HEK293 (cell line): ENCODE measurements around the gene GRK5.
A peak's percentile ranks its signal among the peaks of the same experiment; 100 is the strongest.

Experiments used
- CTCF ChIA-PET: fragments of 350-600 bp; formaldehyde crosslinking; extraction: SDS; loops from one replicate; lab custom pipeline; 2021; ENCODE audit warnings: antibody characterized with exemption; lab: Yijun Ruan, JAX
- POLR2A ChIA-PET: fragments of 300-600 bp; formaldehyde crosslinking; extraction: SDS; loops from one replicate; lab custom pipeline; 2020; ENCODE audit warnings: antibody characterized with exemption, inconsistent platforms; lab: Yijun Ruan, JAX
- H3K27ac ChIP-seq: fragments of 200-500 bp; sonication (Bioruptor generic); 2 replicates; pipeline ENCODE4 v1.5.1; 2014; ENCODE audit warnings: low read depth, low read length, control low read depth, inconsistent platforms; ENCODE audit errors: extremely low read depth
- H3K36me3 ChIP-seq, 2 experiments: fragments of 200-500 bp in 1 of 2; sonication (Bioruptor generic) in 1 of 2; 1 replicate in 1 of 2; 2 replicates in 1 of 2; pipeline ENCODE4 v1.5.1; 2014 to 2017; ENCODE audit warnings: inconsistent platforms in 2 of 2, low read length in 2 of 2; ENCODE audit not compliant: control insufficient read depth in 2 of 2, insufficient read depth in 1 of 2
- H3K4me1 ChIP-seq: fragments of 200-500 bp; sonication (Bioruptor generic); 2 replicates; pipeline ENCODE4 v1.5.1; 2014; ENCODE audit warnings: mild to moderate bottlenecking, low read length, inconsistent platforms; ENCODE audit not compliant: control insufficient read depth, insufficient read depth
- H3K4me3 ChIP-seq: 2 replicates; pipeline ENCODE4 v1.5.1; 2011; ENCODE audit warnings: low read depth, mild to moderate bottlenecking, control low read depth, low read length, moderate library complexity
- H3K9me3 ChIP-seq: fragments of 200-500 bp; sonication (Bioruptor generic); 2 replicates; pipeline ENCODE4 v1.5.1; 2014; ENCODE audit warnings: low read depth, low read length, inconsistent platforms; ENCODE audit not compliant: control insufficient read depth, insufficient read depth
- FEZF1 ChIP-seq: fragments of 450-650 bp; formaldehyde crosslinking; IDR thresholded peaks from 2 replicates; pipeline ENCODE4 v1.5.1; 2016; ENCODE audit warnings: missing biosample characterization, missing genetic modification characterization
- GFI1B ChIP-seq: fragments of 450-650 bp; formaldehyde crosslinking; IDR thresholded peaks from 2 replicates; pipeline ENCODE4 v1.5.1; 2016; ENCODE audit warnings: missing biosample characterization, missing genetic modification characterization
- MEIS1 ChIP-seq: sonication (generic); formaldehyde crosslinking; IDR thresholded peaks from 2 replicates; pipeline ENCODE4 v1.8.1; 2022; ENCODE audit warnings: missing genetic modification reagents, mild to moderate bottlenecking, borderline replicate concordance
- SETDB1 ChIP-seq: IDR thresholded peaks from one replicate; pipeline ENCODE4 v1.6.1; 2017; ENCODE audit warnings: mild to moderate bottlenecking, low read length, moderate library complexity, mixed read lengths; ENCODE audit not compliant: insufficient read length
- ZBTB1 ChIP-seq: fragments of 450-650 bp; formaldehyde crosslinking; IDR thresholded peaks from 2 replicates; pipeline ENCODE4 v1.5.1; 2016; ENCODE audit warnings: missing biosample characterization, missing genetic modification characterization
- ZEB2 ChIP-seq: fragments of 450-650 bp; formaldehyde crosslinking; IDR thresholded peaks from 2 replicates; pipeline ENCODE4 v1.5.1; 2016; ENCODE audit warnings: missing biosample characterization, missing genetic modification characterization
- ZIC2 ChIP-seq: fragments of 450-650 bp; formaldehyde crosslinking; IDR thresholded peaks from 2 replicates; pipeline ENCODE4 v1.5.1; 2016; ENCODE audit warnings: missing biosample characterization, missing genetic modification characterization
- ZNF23 ChIP-seq: fragments of 450-650 bp; formaldehyde crosslinking; IDR thresholded peaks from 2 replicates; pipeline ENCODE4 v1.5.1; 2016; ENCODE audit warnings: missing biosample characterization, missing genetic modification characterization, borderline replicate concordance
- ZNF561 ChIP-seq: fragments of 450-650 bp; IDR thresholded peaks from 2 replicates; pipeline ENCODE4 v1.5.1; 2018; ENCODE audit warnings: missing biosample characterization, missing genetic modification characterization, borderline replicate concordance
- ZNF621 ChIP-seq: fragments of 450-650 bp; formaldehyde crosslinking; IDR thresholded peaks from 2 replicates; pipeline ENCODE4 v1.5.1; 2017; ENCODE audit warnings: missing biosample characterization, missing genetic modification characterization
- ZNF791 ChIP-seq: fragments of 450-650 bp; formaldehyde crosslinking; IDR thresholded peaks from 2 replicates; pipeline ENCODE4 v1.5.1; 2016; ENCODE audit warnings: missing biosample characterization, missing genetic modification characterization
- TF ChIP-seq, protein P1 (sequence below): fragments of 450-650 bp; formaldehyde crosslinking; IDR thresholded peaks from 2 replicates; pipeline ENCODE4 v1.5.1; 2017; ENCODE audit warnings: missing biosample characterization, missing genetic modification characterization
- TF ChIP-seq, protein P2 (sequence below): fragments of 450-650 bp; formaldehyde crosslinking; IDR thresholded peaks from 2 replicates; pipeline ENCODE4 v1.5.1; 2017; ENCODE audit warnings: missing biosample characterization, missing genetic modification characterization
- TF ChIP-seq, protein P3 (sequence below): fragments of 450-650 bp; formaldehyde crosslinking; IDR thresholded peaks from 2 replicates; pipeline ENCODE4 v1.5.1; 2016; ENCODE audit warnings: missing biosample characterization, missing genetic modification characterization
- TF ChIP-seq, protein P4 (sequence below): fragments of 450-650 bp; formaldehyde crosslinking; IDR thresholded peaks from 2 replicates; pipeline ENCODE4 v1.5.1; 2016; ENCODE audit warnings: missing biosample characterization, missing genetic modification characterization

Gene GRK5

DNA sequence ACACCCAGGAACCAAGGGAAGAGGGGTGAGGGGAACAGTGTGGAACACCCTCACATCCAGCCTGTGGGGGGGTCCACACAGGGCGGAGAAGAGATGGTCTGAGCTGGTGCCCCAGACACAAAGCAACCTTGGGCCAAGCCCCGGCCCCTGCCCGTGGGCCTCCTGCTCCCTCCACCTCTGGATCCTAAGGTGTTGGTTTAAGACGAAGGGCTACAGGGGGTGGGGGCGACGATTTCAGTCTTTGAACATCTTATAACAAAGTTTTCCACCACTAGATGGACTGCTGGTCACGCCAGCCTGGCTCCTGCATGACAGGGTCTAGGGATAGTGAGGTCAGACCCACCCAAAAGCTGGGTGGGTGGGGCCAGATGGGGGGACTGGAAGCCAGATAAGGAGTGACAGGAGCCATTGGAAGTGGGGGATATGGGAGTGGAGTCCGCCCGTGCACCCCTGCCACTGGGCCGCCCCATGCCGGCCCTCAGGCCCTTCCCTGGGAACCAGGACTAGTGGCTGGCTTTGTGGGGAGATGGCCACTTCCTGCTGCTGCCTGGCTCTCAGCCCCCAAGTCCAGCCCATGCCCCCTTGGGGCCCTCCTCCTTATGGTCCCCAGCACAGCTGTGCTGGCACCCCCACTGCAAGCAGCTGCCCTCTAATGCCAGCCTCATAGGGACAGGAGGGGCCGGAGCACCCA, 236.7 kb downstream of the GRK5 start:
- POLR2A ChIA-PET: no interaction called here
- H3K36me3 ChIP-seq: no peaks in the 10 kb centered on the region
- H3K27ac ChIP-seq: no peak overlapping the region
- no peak overlapping the region for H3K4me3 ChIP-seq
- no peaks in the 10 kb centered on the region for H3K4me1 ChIP-seq
- CTCF ChIA-PET: interaction anchor here (0.6 to 6.9 kb wide), 17 partner anchors 13 to 651 kb away, joined by 3 to 64 read pairs (median 4); partner anchors contain the start of genes GRK5 and PRDX3
- H3K9me3 ChIP-seq: no peaks in the 10 kb centered on the region
- TF ChIP-seq ZIC2 (tag by site-specific recombination): no peak
- TF ChIP-seq ZBTB1 (tag by site-specific recombination): no peak
- no peak for TF ChIP-seq ZNF561 (tag by site-specific recombination)

DNA sequence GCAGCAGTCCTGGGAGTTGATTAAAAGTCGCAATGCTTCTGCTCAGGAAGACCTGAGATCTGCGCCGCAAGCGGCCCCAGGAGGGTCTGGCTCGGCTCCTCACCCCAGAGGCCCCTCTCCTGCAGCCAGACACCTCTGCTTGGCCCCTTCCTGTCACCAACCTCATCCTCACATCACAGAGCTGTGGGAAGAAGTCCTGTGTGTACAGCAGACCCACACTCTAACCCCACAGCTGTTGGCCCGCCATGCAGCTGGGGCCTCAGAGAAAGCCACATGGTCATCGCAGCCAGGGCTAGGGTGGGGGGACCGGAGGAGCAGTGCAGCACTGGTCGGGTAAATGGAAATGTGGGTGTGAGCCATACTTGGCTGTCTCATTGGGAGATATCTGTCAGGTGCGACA, 237.5 kb downstream of the GRK5 start:
- ChIA-PET CTCF (interaction anchor here (0.5 to 6.9 kb wide), 33 partner anchors 9 to 414 kb away, joined by 3 to 64 read pairs (median 4); partner anchors contain the start of genes GRK5 and PRDX3), POLR2A (interaction anchor here (0.9 to 1.0 kb wide), 2 partner anchors 207 to 245 kb away, joined by 3 to 8 read pairs; no protein-coding TSS in a partner anchor)
- Histone ChIP-seq H3K36me3 (no peaks in the 10 kb centered on the region), H3K4me1 (no peaks in the 10 kb centered on the region), H3K9me3 (no peaks in the 10 kb centered on the region), H3K4me3 (no peak overlapping the region), H3K27ac (no peak overlapping the region)
- TF ChIP-seq ZNF791 (no peak), ZEB2 (tag by site-specific recombination) (no peak), MEIS1 (CRISPR knock-in tag) (no peak), FEZF1 (tag by site-specific recombination) (no peak), ZNF23 (tag by site-specific recombination) (no peak), ZNF621 (tag by site-specific recombination) (no peak), GFI1B (tag by site-specific recombination) (no peak)
- TF ChIP-seq, protein P1, sequence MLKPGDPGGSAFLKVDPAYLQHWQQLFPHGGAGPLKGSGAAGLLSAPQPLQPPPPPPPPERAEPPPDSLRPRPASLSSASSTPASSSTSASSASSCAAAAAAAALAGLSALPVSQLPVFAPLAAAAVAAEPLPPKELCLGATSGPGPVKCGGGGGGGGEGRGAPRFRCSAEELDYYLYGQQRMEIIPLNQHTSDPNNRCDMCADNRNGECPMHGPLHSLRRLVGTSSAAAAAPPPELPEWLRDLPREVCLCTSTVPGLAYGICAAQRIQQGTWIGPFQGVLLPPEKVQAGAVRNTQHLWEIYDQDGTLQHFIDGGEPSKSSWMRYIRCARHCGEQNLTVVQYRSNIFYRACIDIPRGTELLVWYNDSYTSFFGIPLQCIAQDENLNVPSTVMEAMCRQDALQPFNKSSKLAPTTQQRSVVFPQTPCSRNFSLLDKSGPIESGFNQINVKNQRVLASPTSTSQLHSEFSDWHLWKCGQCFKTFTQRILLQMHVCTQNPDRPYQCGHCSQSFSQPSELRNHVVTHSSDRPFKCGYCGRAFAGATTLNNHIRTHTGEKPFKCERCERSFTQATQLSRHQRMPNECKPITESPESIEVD: no peak
- TF ChIP-seq, protein P2, sequence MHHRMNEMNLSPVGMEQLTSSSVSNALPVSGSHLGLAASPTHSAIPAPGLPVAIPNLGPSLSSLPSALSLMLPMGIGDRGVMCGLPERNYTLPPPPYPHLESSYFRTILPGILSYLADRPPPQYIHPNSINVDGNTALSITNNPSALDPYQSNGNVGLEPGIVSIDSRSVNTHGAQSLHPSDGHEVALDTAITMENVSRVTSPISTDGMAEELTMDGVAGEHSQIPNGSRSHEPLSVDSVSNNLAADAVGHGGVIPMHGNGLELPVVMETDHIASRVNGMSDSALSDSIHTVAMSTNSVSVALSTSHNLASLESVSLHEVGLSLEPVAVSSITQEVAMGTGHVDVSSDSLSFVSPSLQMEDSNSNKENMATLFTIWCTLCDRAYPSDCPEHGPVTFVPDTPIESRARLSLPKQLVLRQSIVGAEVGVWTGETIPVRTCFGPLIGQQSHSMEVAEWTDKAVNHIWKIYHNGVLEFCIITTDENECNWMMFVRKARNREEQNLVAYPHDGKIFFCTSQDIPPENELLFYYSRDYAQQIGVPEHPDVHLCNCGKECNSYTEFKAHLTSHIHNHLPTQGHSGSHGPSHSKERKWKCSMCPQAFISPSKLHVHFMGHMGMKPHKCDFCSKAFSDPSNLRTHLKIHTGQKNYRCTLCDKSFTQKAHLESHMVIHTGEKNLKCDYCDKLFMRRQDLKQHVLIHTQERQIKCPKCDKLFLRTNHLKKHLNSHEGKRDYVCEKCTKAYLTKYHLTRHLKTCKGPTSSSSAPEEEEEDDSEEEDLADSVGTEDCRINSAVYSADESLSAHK (tag by site-specific recombination): no peak

DNA sequence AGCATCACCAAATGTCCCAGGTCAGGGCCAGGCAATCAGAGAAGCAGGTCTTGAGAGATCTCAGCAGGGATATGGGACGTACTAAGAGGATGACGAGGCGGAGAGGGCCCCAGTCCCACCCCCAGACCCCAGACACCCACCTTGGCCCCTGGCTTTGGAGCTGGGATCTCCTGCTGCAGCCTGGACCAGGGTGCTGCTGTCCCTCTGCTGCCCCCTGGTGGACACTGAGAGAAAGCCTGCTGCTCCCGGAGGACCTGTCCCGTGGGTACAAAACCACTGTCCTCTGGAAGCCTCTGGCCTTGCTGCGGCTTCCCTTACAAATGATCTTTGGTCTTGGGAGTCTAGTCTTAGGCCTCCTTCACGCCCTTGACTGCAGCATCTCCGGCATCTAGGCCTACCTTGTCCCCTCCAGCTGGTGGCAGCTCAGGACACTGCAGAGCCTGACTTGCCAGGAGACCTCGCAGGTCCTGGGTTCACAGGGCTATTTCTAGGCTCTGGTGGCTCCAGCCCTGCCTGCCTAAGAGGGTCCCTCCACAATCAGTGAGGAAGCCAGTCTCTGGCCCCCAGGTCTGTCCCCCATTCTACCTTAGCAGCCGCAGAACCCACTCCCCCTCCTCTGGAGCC, 238.1 kb downstream of the GRK5 start:
- Histone ChIP-seq H3K4me3 (no peak overlapping the region), H3K36me3 (no peaks in the 10 kb centered on the region), H3K4me1 (no peaks in the 10 kb centered on the region), H3K27ac (0 out of 2 replicates have a peak overlapping the region, but pooled peaks have one; percentile 4), H3K9me3 (no peaks in the 10 kb centered on the region)
- ChIA-PET POLR2A (interaction anchor here (0.6 to 1.0 kb wide), 3 partner anchors 12 to 246 kb away, joined by 3 to 8 read pairs (median 3); no protein-coding TSS in a partner anchor), CTCF (interaction anchor here (0.5 to 6.9 kb wide), 38 partner anchors 9 to 1020 kb away, joined by 3 to 64 read pairs (median 4); partner anchors contain the start of genes GRK5 and PRDX3)
- TF ChIP-seq, protein P3, sequence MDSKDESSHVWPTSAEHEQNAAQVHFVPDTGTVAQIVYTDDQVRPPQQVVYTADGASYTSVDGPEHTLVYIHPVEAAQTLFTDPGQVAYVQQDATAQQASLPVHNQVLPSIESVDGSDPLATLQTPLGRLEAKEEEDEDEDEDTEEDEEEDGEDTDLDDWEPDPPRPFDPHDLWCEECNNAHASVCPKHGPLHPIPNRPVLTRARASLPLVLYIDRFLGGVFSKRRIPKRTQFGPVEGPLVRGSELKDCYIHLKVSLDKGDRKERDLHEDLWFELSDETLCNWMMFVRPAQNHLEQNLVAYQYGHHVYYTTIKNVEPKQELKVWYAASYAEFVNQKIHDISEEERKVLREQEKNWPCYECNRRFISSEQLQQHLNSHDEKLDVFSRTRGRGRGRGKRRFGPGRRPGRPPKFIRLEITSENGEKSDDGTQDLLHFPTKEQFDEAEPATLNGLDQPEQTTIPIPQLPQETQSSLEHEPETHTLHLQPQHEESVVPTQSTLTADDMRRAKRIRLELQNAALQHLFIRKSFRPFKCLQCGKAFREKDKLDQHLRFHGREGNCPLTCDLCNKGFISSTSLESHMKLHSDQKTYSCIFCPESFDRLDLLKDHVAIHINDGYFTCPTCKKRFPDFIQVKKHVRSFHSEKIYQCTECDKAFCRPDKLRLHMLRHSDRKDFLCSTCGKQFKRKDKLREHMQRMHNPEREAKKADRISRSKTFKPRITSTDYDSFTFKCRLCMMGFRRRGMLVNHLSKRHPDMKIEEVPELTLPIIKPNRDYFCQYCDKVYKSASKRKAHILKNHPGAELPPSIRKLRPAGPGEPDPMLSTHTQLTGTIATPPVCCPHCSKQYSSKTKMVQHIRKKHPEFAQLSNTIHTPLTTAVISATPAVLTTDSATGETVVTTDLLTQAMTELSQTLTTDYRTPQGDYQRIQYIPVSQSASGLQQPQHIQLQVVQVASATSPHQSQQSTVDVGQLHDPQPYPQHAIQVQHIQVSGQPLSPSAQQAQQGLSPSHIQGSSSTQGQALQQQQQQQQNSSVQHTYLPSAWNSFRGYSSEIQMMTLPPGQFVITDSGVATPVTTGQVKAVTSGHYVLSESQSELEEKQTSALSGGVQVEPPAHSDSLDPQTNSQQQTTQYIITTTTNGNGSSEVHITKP: peak; percentile 18; the same call in 1 of the 2 replicates
- TF ChIP-seq, protein P4, sequence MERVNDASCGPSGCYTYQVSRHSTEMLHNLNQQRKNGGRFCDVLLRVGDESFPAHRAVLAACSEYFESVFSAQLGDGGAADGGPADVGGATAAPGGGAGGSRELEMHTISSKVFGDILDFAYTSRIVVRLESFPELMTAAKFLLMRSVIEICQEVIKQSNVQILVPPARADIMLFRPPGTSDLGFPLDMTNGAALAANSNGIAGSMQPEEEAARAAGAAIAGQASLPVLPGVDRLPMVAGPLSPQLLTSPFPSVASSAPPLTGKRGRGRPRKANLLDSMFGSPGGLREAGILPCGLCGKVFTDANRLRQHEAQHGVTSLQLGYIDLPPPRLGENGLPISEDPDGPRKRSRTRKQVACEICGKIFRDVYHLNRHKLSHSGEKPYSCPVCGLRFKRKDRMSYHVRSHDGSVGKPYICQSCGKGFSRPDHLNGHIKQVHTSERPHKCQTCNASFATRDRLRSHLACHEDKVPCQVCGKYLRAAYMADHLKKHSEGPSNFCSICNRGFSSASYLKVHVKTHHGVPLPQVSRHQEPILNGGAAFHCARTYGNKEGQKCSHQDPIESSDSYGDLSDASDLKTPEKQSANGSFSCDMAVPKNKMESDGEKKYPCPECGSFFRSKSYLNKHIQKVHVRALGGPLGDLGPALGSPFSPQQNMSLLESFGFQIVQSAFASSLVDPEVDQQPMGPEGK (tag by site-specific recombination): 0 out of 2 replicates have a peak, but pooled peaks have one; percentile 25
- no peak for TF ChIP-seq SETDB1
- TF ChIP-seq, protein P1: no peak
